ENCODE measurements around the gene TANGO6.

- no peak for TF ChIP-seq CTCF (IDR thresholded peaks at IDR 0.05; ENCODE audit: borderline replicate concordance, extremely low read depth, low read length, poor library complexity, severe bottlenecking)
- TF ChIP-seq EZH2 (IDR thresholded peaks at IDR 0.05; ENCODE audit: borderline replicate concordance, low read depth, low read length, severe bottlenecking), result no peak
Observed at GRCh38 chr16:68917541-68917940, 74.2 kb downstream of the TANGO6 start.

Data from DND-41 (cell line).